Activated T-helper 17 cell treated with anti-CD3 and anti-CD28 coated beads, Interleukin-2, amount 50 U/mL, for 72 hours (primary cell): Measurements from ENCODE around the gene SPEN. TPM values are rescaled to one million over a fixed set of nuclear protein-coding genes. Genes with fewer than 3 reads are reported as not detected.

Experiments
- ATAC-seq: fragments of 150-1000 bp; cut with Tn5 transposase; replicated peaks from 2 replicates; pipeline ENCODE4 v1.10.0; 2021; ENCODE audit warnings: mild to moderate bottlenecking, moderate library complexity
- H3K27ac Mint-ChIP-seq: one replicate; pipeline ENCODE4 v1.8.0; 2022; ENCODE audit warnings: mixed read lengths
- H3K27me3 Mint-ChIP-seq: one replicate; pipeline ENCODE4 v1.8.0; 2022; ENCODE audit warnings: mixed read lengths
- H3K36me3 Mint-ChIP-seq: one replicate; pipeline ENCODE4 v1.8.0; 2022; ENCODE audit warnings: low read depth, mild to moderate bottlenecking, mixed read lengths
- H3K4me1 Mint-ChIP-seq: one replicate; pipeline ENCODE4 v1.8.0; 2022; ENCODE audit warnings: mixed read lengths
- H3K4me3 Mint-ChIP-seq: one replicate; pipeline ENCODE4 v1.8.0; 2022; ENCODE audit warnings: mild to moderate bottlenecking, mixed read lengths
- H3K9me3 Mint-ChIP-seq: one replicate; pipeline ENCODE4 v1.8.0; 2022; ENCODE audit warnings: mixed read lengths
- total RNA-seq, 2 donors: library from RNA; stranded (reverse); gene quantifications; one replicate each; pipeline ENCODE4 v1.2.3, GENCODE V29; 2022

SPEN gene
- total RNA-seq, 2 donors from 2014 or later: 48.9 to 66.7 TPM

GRCh38 chr1:15954316-15954715 is 106.8 kb downstream of the SPEN start:
- Mint-ChIP-seq H3K4me1 (peaks cover 79% of the 10 kb centered on the region), H3K9me3 (no peaks in the 10 kb centered on the region), H3K4me3 (peak overlapping the region; percentile 82), H3K36me3 (peaks cover 97% of the 10 kb centered on the region), H3K27ac (peak overlapping the region; percentile 98), H3K27me3 (no peaks in the 10 kb centered on the region)
- no peak for ATAC-seq

- H3K4me3 Mint-ChIP-seq: peak overlapping the region; percentile 39
- peaks cover 76% of the 10 kb centered on the region for H3K4me1 Mint-ChIP-seq
- peaks cover 97% of the 10 kb centered on the region for H3K36me3 Mint-ChIP-seq
- ATAC-seq: no peak
- H3K27ac Mint-ChIP-seq: peak overlapping the region; percentile 59
- H3K9me3 Mint-ChIP-seq: no peaks in the 10 kb centered on the region
- no peaks in the 10 kb centered on the region for H3K27me3 Mint-ChIP-seq
Measured at GRCh38 chr1:15955552-15955951, 108.0 kb downstream of the SPEN start.

- peak overlapping the region; percentile 59 for H3K27ac Mint-ChIP-seq
- ATAC-seq: peak; percentile 47
- peak overlapping the region; percentile 39 for H3K4me3 Mint-ChIP-seq
- no peaks in the 10 kb centered on the region for H3K9me3 Mint-ChIP-seq
- H3K27me3 Mint-ChIP-seq: no peaks in the 10 kb centered on the region
- H3K36me3 Mint-ChIP-seq: peaks cover 97% of the 10 kb centered on the region
- peaks cover 72% of the 10 kb centered on the region for H3K4me1 Mint-ChIP-seq
Measured at GRCh38 chr1:15956150-15956549, 108.6 kb downstream of the SPEN start.

GRCh38 chr1:15957221-15958095 is 110.0 kb downstream of the SPEN start:
- no peak for ATAC-seq
- H3K27me3 Mint-ChIP-seq: no peaks in the 10 kb centered on the region
- H3K36me3 Mint-ChIP-seq: peaks cover 96% of the 10 kb centered on the region
- H3K9me3 Mint-ChIP-seq: no peaks in the 10 kb centered on the region
- H3K4me3 Mint-ChIP-seq: peak overlapping the region; percentile 70
- peaks cover 67% of the 10 kb centered on the region for H3K4me1 Mint-ChIP-seq
- H3K27ac Mint-ChIP-seq: peak overlapping the region; percentile 59

- Mint-ChIP-seq H3K9me3 (no peaks in the 10 kb centered on the region), H3K4me3 (peak overlapping the region; percentile 70), H3K27ac (peak overlapping the region; percentile 59), H3K4me1 (peaks cover 62% of the 10 kb centered on the region), H3K36me3 (peaks cover 96% of the 10 kb centered on the region), H3K27me3 (no peaks in the 10 kb centered on the region)
- ATAC-seq: no peak
Measured at GRCh38 chr1:15958111-15958510, 110.6 kb downstream of the SPEN start.

GRCh38 chr1:15958793-15959192 is 111.3 kb downstream of the SPEN start:
- peaks cover 96% of the 10 kb centered on the region for H3K36me3 Mint-ChIP-seq
- H3K27me3 Mint-ChIP-seq: no peaks in the 10 kb centered on the region
- H3K9me3 Mint-ChIP-seq: no peaks in the 10 kb centered on the region
- H3K4me1 Mint-ChIP-seq: peaks cover 64% of the 10 kb centered on the region
- H3K4me3 Mint-ChIP-seq: peak overlapping the region; percentile 70
- ATAC-seq: no peak
- peak overlapping the region; percentile 59 for H3K27ac Mint-ChIP-seq

- H3K4me1 Mint-ChIP-seq: peaks cover 65% of the 10 kb centered on the region
- no peaks in the 10 kb centered on the region for H3K27me3 Mint-ChIP-seq
- H3K9me3 Mint-ChIP-seq: no peaks in the 10 kb centered on the region
- peaks cover 96% of the 10 kb centered on the region for H3K36me3 Mint-ChIP-seq
- H3K4me3 Mint-ChIP-seq: peak overlapping the region; percentile 70
- ATAC-seq: no peak
- H3K27ac Mint-ChIP-seq: peak overlapping the region; percentile 59
Measured at GRCh38 chr1:15959424-15959823, 111.9 kb downstream of the SPEN start.

GRCh38 chr1:15959827-15960446 is 112.4 kb downstream of the SPEN start:
- no peaks in the 10 kb centered on the region for H3K9me3 Mint-ChIP-seq
- H3K36me3 Mint-ChIP-seq: peaks cover 95% of the 10 kb centered on the region
- H3K27ac Mint-ChIP-seq: peak overlapping the region; percentile 59
- H3K4me1 Mint-ChIP-seq: peaks cover 66% of the 10 kb centered on the region
- peak overlapping the region; percentile 70 for H3K4me3 Mint-ChIP-seq
- no peaks in the 10 kb centered on the region for H3K27me3 Mint-ChIP-seq
- peak; percentile 50 for ATAC-seq

GRCh38 chr1:15960808-15961207 is 113.3 kb downstream of the SPEN start:
- H3K9me3 Mint-ChIP-seq: no peaks in the 10 kb centered on the region
- H3K27ac Mint-ChIP-seq: peak overlapping the region; percentile 59
- H3K36me3 Mint-ChIP-seq: peaks cover 95% of the 10 kb centered on the region
- no peak for ATAC-seq
- peak overlapping the region; percentile 70 for H3K4me3 Mint-ChIP-seq
- H3K27me3 Mint-ChIP-seq: no peaks in the 10 kb centered on the region
- peaks cover 63% of the 10 kb centered on the region for H3K4me1 Mint-ChIP-seq

- H3K4me1 Mint-ChIP-seq: peaks cover 63% of the 10 kb centered on the region
- H3K4me3 Mint-ChIP-seq: peak overlapping the region; percentile 27
- no peak overlapping the region for H3K27ac Mint-ChIP-seq
- no peaks in the 10 kb centered on the region for H3K9me3 Mint-ChIP-seq
- ATAC-seq: no peak
- H3K36me3 Mint-ChIP-seq: peaks cover 95% of the 10 kb centered on the region
- H3K27me3 Mint-ChIP-seq: no peaks in the 10 kb centered on the region
Measured at GRCh38 chr1:15961492-15961891, 114.0 kb downstream of the SPEN start.

- peaks cover 95% of the 10 kb centered on the region for H3K36me3 Mint-ChIP-seq
- peaks cover 65% of the 10 kb centered on the region for H3K4me1 Mint-ChIP-seq
- no peaks in the 10 kb centered on the region for H3K9me3 Mint-ChIP-seq
- H3K4me3 Mint-ChIP-seq: peak overlapping the region; percentile 85
- ATAC-seq: no peak
- H3K27ac Mint-ChIP-seq: peak overlapping the region; percentile 100
- H3K27me3 Mint-ChIP-seq: no peaks in the 10 kb centered on the region
Measured at GRCh38 chr1:15962176-15962575, 114.7 kb downstream of the SPEN start.

- no peak for ATAC-seq
- Mint-ChIP-seq H3K36me3 (peaks cover 95% of the 10 kb centered on the region), H3K4me1 (peaks cover 68% of the 10 kb centered on the region), H3K9me3 (no peaks in the 10 kb centered on the region), H3K27me3 (no peaks in the 10 kb centered on the region), H3K27ac (peak overlapping the region; percentile 100), H3K4me3 (peak overlapping the region; percentile 85)
Measured at GRCh38 chr1:15962671-15963362, 115.3 kb downstream of the SPEN start.

- Mint-ChIP-seq H3K4me3 (peak overlapping the region; percentile 85), H3K36me3 (peaks cover 95% of the 10 kb centered on the region), H3K9me3 (no peaks in the 10 kb centered on the region), H3K27me3 (no peaks in the 10 kb centered on the region), H3K27ac (peak overlapping the region; percentile 100), H3K4me1 (peaks cover 68% of the 10 kb centered on the region)
- no peak for ATAC-seq
Measured at GRCh38 chr1:15963363-15963967, 116.0 kb downstream of the SPEN start.

- Mint-ChIP-seq H3K27me3 (no peaks in the 10 kb centered on the region), H3K36me3 (peaks cover 90% of the 10 kb centered on the region), H3K4me3 (peak overlapping the region; percentile 85), H3K9me3 (no peaks in the 10 kb centered on the region), H3K27ac (peak overlapping the region; percentile 100), H3K4me1 (peaks cover 62% of the 10 kb centered on the region)
- peak; percentile 22 for ATAC-seq
Measured at GRCh38 chr1:15963968-15964648, 116.6 kb downstream of the SPEN start.
